ENCODE measurements around the gene MKS1.

The MKS1 gene

GRCh38 chr17:58187063-58187462 is 32.0 kb downstream of the MKS1 start:
- TF ChIP-seq CTCF (IDR thresholded peaks at IDR 0.05; ENCODE audit: insufficient read depth, low read depth, low read length, missing control alignments): no peak
- no peak for DNase-seq (ENCODE audit: low read depth)
- no peak overlapping the region for H3K4me3 ChIP-seq (ENCODE audit: low read depth, low read length)

GRCh38 chr17:58186591-58186990 is 32.5 kb downstream of the MKS1 start:
- no peak overlapping the region for H3K4me3 ChIP-seq (ENCODE audit: low read depth, low read length)
- no peak for DNase-seq (ENCODE audit: low read depth)
- no peak for TF ChIP-seq CTCF (IDR thresholded peaks at IDR 0.05; ENCODE audit: insufficient read depth, low read depth, low read length, missing control alignments)

- DNase-seq (ENCODE audit: low read depth): no peak
- TF ChIP-seq CTCF (IDR thresholded peaks at IDR 0.05; ENCODE audit: insufficient read depth, low read depth, low read length, missing control alignments): no peak
- H3K4me3 ChIP-seq (ENCODE audit: low read depth, low read length): no peak overlapping the region
Observed at GRCh38 chr17:58184986-58185761, 33.9 kb downstream of the MKS1 start.

GRCh38 chr17:58184308-58184985 is 34.6 kb downstream of the MKS1 start:
- no peak for DNase-seq (ENCODE audit: low read depth)
- TF ChIP-seq CTCF (IDR thresholded peaks at IDR 0.05; ENCODE audit: insufficient read depth, low read depth, low read length, missing control alignments): no peak

GRCh38 chr17:58183514-58183913 is 35.5 kb downstream of the MKS1 start:
- TF ChIP-seq CTCF (IDR thresholded peaks at IDR 0.05; ENCODE audit: insufficient read depth, low read depth, low read length, missing control alignments): no peak
- no peak for DNase-seq (ENCODE audit: low read depth)
- H3K4me3 ChIP-seq (ENCODE audit: low read depth, low read length): no peak overlapping the region

More at GRCh38 chr17:58184308-58184985, 34.6 kb downstream of the MKS1 start:
- no peak overlapping the region for H3K4me3 ChIP-seq (ENCODE audit: low read depth, low read length)

GRCh38 chr17:58181796-58182195 is 37.3 kb downstream of the MKS1 start:
- no peak for DNase-seq (ENCODE audit: low read depth)
- TF ChIP-seq CTCF (IDR thresholded peaks at IDR 0.05; ENCODE audit: insufficient read depth, low read depth, low read length, missing control alignments): no peak
- no peak overlapping the region for H3K4me3 ChIP-seq (ENCODE audit: low read depth, low read length)
